Germinal center (tissue), 1 donor: Measurements from ENCODE around the gene RBM45.

Source experiments
- DNase-seq: peaks from one replicate; pipeline ENCODE4 v3.0.0; 2012; ENCODE audit warnings: mixed read lengths, low spot score

Gene RBM45

DNA sequence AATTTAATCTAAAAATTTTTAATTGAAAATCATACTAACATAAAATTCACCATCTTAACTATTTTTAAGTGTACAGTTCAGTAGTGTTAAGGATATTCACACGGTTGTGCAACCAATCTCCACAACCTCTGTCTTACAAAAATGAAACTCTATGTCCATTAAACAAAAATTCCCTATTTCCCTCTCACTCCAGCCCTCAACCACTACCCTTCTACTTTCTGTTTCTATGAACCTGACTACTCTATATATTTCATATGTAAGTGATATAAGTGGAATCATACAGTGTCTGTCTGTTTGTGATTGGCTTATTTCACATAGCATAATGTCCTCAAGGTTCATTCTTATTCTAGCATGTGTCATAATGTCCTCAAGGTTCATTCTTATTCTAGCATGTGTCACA is 47.7 kb downstream of the RBM45 start:
- no peak for DNase-seq

DNA sequence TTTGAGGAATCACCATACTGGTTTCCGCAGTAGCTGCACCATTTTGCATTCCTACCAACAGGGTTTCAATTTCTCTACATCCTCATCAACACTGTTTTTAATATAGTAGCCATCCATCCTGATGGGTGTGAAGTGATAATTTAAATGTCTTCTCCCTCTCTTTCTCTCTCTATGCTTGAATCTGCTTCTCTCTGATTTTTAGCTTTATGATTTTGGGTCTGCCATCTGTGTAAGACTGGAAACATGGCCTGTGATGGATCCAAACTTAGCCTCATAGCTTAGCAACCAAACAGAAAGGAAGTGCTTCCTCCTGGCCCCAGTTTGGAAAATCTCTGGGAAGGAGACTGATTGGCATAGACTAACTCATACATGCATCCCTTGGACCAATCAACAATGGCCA is 48.4 kb downstream of the RBM45 start:
- DNase-seq: no peak

DNA sequence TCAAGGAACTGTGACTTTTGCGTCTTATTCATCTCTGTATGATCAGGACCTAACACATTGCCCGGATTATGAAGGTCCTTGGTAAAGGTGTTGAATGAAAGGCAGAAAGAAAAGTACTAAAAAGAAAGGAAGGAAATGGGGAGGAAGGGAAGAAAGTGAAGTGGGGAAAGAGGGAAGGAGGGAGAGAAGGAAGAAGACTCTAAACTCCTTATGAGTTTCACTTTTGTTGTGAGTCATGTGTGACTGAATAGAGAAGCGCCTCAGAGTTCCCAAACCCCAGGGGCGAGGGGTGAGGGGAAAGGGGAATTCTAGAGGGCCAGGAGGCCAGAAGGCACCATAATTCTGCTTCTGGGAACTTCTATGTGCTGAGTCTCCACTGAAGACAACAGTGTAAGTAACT is 51.2 kb downstream of the RBM45 start:
- DNase-seq: no peak

DNA sequence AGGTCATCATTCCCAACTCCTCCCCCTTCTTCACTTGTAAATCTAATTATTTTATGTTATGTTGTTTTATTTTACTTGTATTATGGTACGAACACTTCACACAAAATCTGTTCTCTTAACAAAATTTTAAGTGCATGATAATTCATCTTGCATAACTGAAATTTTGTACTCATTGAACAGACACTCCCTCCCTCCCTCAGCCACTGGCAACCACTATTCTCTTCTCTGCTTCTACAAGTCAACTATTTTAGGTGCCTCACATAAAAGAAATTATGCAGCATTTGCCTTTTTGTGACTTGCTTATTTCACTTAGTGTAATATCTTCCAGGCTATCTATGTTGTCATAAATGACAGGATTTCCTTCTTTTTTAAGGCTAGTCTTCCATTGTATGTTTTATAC is 51.7 kb downstream of the RBM45 start:
- no peak for DNase-seq

DNA sequence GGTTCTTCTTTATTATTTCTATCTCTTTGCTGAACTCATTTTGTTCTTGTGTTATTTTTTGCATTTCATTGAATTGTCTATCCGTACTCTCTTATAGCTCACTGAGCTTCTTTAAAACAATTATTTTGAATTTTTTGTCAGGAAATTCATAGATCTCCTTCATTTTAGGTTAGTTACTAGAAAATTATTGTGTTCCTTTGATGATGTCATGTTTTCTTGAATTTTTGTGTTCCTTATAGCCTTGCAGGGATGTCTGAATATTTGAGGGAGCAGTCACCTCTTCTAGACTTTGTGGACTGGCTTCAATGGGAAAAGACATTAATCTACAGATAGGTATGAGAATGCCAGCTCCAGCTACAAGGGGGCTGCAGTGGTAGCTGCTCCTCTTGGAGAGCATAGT is 61.4 kb downstream of the RBM45 start:
- DNase-seq: no peak

DNA sequence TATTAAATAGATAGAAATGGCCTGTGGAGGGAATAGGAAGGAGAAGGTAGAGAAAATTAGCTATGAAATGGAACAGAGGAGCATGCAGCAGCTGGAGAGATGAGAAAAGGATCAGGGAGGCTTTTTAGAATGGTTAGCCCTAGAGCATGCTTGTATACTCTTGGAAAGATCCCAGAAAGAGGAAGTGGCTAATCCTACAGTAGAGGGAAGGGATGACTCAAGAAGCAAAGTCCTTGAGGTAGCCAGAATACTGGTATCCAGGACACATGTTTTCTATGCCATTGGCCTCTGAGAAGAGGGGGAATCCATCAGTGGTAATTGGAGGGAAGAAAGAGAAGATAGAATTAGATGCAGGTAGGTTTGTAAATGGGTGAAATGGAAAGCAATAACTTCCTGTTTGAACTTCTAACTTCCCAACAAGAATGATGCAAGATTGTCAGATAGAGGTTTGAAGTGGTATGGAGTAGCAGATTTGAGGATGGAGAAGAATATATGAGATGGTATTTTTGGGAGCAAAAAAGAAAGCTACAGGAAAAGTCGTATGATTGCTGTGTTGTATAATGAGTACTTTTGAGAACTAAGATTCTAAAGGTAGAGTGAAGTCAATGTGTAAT is 64.9 kb downstream of the RBM45 start:
- no peak for DNase-seq
